Measurements from ENCODE around the gene CCDC61.

The CCDC61 gene

GRCh38 chr19:46035986-46036743 is 40.9 kb downstream of the CCDC61 start:
- no peak for DNase-seq

GRCh38 chr19:46036744-46037128 is 41.5 kb downstream of the CCDC61 start:
- DNase-seq, result no peak

GRCh38 chr19:46040125-46040524 is 44.9 kb downstream of the CCDC61 start:
- no peak for DNase-seq

- no peak for DNase-seq
Observed at GRCh38 chr19:46040952-46041500, 45.8 kb downstream of the CCDC61 start, which contains the start of gene IGFL4. Gene IGFL4, minus strand, starts transcription at chr19:46041002. Its CDS starts 40 bp downstream, at chr19:46040962.

DNA sequence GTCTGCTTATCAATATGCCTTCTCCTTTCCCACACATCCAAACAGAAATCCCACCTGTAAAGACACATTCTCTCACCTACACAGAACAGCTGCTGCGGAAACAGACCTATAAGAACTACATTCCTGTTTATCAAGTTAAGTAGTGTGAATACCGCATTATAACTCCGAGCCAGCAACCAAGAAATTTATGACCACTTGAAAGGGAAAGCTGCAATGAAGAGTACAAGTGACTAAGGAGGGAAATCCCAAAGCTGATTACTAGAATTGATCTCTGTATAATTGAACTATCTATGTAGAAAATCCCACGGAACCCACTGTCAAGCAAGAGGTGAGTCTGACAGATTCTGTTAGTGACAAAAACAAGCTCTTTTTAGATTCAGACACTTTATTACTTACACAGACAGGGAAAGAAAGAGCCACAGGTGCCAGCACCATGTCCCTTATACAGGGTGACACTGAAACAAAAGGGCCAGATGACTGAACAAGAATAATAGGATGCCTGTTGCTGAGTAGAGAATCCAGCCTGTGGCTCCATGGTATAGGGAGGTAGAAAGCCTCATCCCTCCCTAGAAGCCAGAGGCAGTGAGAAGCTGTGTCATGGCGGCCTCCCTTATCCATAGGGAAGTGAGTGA is 47.1 kb downstream of the CCDC61 start:
- DNase-seq, result no peak

GRCh38 chr19:46043519-46043918 is 48.3 kb downstream of the CCDC61 start:
- DNase-seq, result no peak

DNA sequence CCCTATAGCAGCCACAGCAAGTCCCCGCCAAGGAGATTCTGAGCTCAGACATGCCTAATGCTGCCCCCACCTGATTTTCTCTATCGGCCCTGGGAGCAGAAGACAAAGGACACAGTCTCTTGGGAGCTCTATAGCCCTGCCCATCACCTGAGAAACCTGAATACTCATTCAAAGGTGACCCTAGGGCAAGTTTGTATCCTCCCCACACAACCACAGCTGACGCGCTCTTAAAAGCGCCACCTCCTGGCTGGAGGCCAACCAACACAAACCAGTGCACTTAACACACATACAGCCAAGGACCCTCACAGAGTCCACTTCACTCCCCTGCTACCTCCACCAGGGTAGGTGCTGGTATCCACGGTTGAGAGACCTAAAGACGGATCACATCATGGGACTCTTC is 54.3 kb downstream of the CCDC61 start:
- DNase-seq, result no peak

DNA sequence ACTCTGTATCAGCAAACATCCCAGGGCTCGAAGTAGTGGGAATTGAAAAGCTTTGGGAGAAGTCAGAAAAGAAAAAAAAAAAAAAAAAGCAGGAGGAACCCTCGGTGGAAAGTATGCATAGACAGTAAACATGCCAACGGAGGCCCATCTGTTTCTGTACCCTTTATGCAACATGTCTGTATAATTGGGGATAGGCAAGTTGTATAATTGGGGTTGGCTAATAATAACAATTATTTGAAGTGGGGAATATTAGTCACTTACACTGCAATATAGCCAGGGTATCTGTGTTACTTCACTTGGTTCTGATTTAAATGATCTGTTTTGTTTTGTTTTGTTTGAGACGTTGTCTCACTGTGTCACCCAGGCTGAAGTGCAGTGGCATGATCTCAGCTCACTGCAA is 57.6 kb downstream of the CCDC61 start:
- DNase-seq, result no peak

DNA sequence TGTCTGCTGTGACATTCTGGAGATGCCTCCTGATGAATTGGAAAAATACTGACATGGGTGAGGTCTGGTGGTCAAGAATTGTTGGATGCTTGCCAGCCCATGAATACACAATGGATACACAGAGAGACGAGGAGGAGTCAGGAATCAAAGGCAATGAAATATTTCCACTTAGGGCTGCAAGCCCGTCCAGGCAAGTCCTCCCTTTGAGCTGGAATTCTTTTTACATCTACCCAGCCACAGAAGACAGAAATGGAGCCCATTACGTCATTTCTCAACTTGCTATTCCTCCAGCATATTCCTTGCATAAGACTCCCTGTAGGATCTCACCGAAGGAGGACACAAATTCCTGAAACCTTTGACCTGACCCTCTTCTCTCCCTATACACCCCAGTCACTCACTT is 61.3 kb downstream of the CCDC61 start:
- DNase-seq, result no peak

DNA sequence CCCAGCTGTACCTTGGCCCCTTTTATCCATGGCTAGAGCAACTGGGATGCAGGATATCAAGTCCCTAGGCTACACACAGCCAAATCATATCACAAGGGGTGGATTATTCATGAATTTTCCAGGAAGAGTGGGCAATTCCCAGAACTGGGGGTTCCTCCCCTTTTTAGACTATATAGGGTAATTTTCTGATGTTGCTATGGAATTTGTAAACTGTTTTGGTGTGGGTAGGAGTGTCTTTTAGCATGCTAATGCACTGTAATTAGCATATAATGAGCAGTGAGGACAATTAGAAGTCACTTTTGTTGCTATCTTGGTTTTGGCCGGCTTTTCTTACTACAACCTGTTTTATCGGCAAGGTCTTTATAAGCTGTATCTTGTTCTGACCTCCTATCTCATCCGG is 63.5 kb downstream of the CCDC61 start:
- DNase-seq, result no peak

- DNase-seq, result no peak
Observed at GRCh38 chr19:46060012-46060411, 64.7 kb downstream of the CCDC61 start.

DNA sequence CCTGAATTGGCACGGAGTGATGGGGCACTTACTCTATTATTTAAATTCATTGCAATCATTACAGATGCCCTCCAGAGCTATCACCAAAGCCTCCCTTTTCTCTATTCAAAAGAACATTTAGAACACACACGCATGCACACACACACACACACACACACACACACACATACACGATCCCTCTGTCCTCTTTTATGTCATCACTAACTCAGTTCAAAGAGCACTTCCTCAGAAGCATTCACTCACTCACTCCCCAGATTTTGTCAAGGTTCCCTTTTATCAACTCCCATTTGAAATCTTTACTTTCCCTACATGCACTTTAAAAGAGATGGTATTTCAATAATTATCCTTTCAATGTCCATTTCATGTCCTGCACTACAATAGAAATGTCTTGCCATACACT is 67.9 kb downstream of the CCDC61 start:
- no peak for DNase-seq

GRCh38 chr19:46065486-46066071 is 70.3 kb downstream of the CCDC61 start:
- no peak for DNase-seq

GRCh38 chr19:46066471-46066870 is 71.2 kb downstream of the CCDC61 start:
- DNase-seq, result no peak

DNA sequence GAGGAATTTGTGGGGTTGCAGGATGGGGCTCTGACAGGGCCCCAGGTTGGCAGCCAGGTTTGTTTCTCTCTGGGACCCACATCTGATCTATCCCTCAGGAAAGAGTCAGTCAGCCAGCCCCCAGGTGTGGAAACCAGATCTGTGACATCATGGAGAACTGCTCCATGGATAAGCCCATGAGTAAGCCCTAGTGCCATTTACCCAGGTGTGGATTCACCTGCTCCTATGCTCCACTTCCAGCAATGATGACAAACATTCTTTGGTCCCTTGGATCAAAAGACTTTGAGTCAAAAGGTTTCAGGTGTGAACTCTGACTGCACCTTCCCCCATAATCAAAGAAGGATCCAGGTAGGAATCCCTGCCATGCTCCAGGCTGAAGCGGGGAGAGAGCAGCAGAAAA is 72.4 kb downstream of the CCDC61 start:
- no peak for DNase-seq

Data from nucleus accumbens (tissue), 56 donors.